ENCODE results near the gene STAT5B. TPM values are rescaled to one million over a fixed set of nuclear protein-coding genes. Genes with fewer than 3 reads are reported as not detected.

STAT5B gene
- total RNA-seq, 4 donors from 2014 or later, result 72.1 to 187 (median 144) TPM

DNA sequence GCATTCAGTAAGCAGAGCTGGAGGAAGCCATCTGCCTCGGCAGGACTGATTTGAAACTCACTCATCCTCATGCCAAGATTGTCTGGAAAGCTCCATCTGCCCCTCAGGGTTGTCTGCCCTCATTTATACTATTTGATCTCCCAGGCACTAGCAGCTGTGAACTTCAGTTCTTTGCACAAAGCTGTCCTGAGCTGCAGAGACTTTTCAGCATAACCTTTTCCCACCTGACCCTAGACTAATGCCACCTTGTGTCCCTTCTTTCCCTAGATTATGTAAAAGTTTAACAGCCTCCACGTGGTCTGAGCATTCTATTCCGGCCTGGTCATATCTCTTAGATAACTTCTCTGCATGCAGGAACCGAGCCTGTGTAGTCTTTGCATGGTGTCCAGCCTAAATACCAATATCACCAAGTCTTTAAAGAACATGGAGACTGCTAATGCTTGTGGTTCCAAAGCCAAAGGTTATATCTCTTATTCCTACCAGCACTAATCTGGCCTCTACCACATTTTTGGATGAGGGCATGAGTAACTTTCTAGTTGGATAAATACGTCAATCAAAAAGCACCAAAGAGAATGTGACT, 41.2 kb upstream of the STAT5B start:
- intact Hi-C loops (cut with DNase I; ENCODE audit: low total_unique reads), result no loop called here
- Histone ChIP-seq H3K27me3 (no peaks in the 10 kb centered on the region), H3K4me3 (no peak overlapping the region), H3K36me3 (no peaks in the 10 kb centered on the region), H3K9me3 (no peaks in the 10 kb centered on the region), H3K27ac (no peak overlapping the region), H3K4me1 (peaks cover 0 to 3% of the 10 kb centered on the region in 2 donors)
- DNase-seq, result no peak
- TF ChIP-seq, protein P1, sequence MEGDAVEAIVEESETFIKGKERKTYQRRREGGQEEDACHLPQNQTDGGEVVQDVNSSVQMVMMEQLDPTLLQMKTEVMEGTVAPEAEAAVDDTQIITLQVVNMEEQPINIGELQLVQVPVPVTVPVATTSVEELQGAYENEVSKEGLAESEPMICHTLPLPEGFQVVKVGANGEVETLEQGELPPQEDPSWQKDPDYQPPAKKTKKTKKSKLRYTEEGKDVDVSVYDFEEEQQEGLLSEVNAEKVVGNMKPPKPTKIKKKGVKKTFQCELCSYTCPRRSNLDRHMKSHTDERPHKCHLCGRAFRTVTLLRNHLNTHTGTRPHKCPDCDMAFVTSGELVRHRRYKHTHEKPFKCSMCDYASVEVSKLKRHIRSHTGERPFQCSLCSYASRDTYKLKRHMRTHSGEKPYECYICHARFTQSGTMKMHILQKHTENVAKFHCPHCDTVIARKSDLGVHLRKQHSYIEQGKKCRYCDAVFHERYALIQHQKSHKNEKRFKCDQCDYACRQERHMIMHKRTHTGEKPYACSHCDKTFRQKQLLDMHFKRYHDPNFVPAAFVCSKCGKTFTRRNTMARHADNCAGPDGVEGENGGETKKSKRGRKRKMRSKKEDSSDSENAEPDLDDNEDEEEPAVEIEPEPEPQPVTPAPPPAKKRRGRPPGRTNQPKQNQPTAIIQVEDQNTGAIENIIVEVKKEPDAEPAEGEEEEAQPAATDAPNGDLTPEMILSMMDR (IDR thresholded peaks at IDR 0.05), result no peak
- TF ChIP-seq POLR2A (IDR thresholded peaks at IDR 0.05), result no peak

DNA sequence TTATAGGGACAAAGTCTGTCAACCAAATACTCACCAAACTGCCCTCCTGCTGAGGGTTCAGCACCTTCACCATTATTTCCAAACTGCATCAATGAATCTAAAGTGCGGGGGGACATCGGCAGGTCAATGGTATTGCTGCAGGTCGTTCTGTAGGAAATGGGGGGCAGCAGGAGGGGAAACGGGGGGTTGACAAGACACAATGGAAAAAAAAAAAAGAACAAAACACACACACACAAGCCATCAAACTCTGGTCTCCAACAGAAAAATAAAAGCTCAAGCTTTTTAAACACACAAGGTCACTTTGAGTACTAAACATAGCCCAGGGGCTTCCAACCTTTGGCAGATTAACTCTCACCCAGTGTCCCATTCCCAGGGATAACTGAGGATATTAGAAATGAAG, 40.6 kb upstream of the STAT5B start:
- H3K4me3 ChIP-seq, result no peak overlapping the region
- H3K27ac ChIP-seq, result no peak overlapping the region
- H3K9me3 ChIP-seq, result no peaks in the 10 kb centered on the region
- intact Hi-C loops (cut with DNase I; ENCODE audit: low total_unique reads), result no loop called here
- no peaks in the 10 kb centered on the region for H3K36me3 ChIP-seq
- DNase-seq, result no peak
- H3K27me3 ChIP-seq, result no peaks in the 10 kb centered on the region
- TF ChIP-seq, protein P1 (IDR thresholded peaks at IDR 0.05), result no peak
- peaks cover 3 to 9% of the 10 kb centered on the region in 2 donors for H3K4me1 ChIP-seq

DNA sequence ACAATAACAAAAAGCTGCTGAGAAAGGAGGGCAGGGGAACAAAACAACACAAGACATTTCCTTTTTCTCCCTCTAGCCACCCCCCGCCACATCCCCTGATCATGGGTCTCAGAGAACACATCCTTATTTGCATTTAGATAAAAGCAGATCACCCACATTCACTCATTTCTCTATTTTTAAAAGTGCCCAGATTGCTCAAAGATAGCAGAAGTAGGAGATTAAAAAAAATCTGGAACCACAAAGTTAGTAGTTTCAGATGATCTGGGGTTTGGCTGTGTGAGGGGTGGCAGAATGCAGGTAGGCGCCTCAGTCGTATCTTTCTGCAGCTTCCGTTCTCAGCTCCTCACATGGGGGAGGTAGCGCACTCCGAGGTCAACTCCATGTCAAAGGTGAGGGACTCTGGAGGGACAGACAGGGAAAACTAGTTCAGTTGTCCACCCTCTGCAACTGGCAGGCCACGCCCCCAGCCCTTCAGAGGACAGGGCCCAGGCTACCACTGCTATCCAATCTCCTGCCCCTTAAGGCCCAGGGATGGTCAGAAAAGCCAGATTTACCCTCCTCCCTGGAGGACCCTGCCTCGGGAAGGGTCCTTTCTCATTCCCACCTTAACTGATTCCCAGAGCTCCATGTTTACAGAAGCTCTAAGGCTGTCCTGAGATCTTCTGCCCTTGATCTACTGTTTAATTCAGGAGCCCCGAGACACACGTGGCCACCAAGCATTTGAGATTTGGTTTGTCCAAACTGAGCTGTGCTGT, 39.4 kb upstream of the STAT5B start:
- Histone ChIP-seq H3K9me3 (no peaks in the 10 kb centered on the region), H3K4me3 (no peak overlapping the region), H3K36me3 (no peaks in the 10 kb centered on the region), H3K4me1 (peaks cover 8 to 10% of the 10 kb centered on the region in 2 donors), H3K27me3 (no peaks in the 10 kb centered on the region), H3K27ac (no peak overlapping the region)
- TF ChIP-seq, protein P1 (IDR thresholded peaks at IDR 0.05), result no peak
- no peak for TF ChIP-seq POLR2A (IDR thresholded peaks at IDR 0.05)
- intact Hi-C loops (cut with DNase I; ENCODE audit: low total_unique reads), result no loop called here
- no peak for DNase-seq

DNA sequence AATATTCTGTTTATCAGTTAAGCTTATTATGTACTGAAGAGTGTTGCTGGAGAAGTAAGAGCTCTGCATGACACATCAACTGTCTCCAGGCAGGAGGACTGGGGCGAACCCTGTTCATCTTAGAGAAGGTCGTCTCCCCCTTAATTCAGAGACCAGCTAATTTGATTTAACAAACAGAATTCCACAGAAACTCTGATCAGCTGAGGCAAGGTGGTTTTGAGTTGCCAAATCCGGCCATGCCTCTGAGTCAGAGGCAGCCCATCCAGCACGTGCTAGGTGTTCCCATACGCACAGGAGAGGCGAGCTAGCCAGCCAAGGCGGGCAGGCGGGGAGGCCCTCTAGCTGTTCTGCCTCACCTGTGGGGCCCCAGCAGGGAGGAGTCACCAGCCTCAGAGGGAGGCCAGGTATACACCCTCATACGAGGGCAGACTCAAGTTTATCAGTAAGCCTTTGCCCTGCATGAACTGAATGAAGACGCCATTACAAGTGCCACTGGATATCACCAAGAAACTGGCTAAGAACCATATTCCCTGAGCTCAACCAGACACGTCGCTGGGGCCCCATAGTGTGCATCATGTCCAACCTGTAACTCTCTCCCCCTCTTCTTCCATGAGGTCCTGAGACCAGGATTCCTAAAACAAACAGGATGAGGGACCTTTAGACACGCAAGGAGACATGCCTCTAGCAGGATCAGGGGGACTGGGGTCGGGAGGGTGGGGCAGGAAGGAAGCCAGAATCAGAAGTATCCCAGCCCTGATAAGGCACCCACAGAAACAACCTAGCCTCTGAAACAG, 37.8 kb upstream of the STAT5B start:
- Histone ChIP-seq H3K4me3 (no peak overlapping the region), H3K27ac (peak overlapping the region in 1 of 2 donors; percentile 1), H3K27me3 (no peaks in the 10 kb centered on the region), H3K36me3 (no peaks in the 10 kb centered on the region), H3K4me1 (peaks cover 10% of the 10 kb centered on the region in 2 donors), H3K9me3 (no peaks in the 10 kb centered on the region)
- intact Hi-C loops (cut with DNase I; ENCODE audit: low total_unique reads), result no loop called here
- TF ChIP-seq, protein P1 (IDR thresholded peaks at IDR 0.05), result no peak
- no peak for TF ChIP-seq POLR2A (IDR thresholded peaks at IDR 0.05)
- DNase-seq, result no peak

DNA sequence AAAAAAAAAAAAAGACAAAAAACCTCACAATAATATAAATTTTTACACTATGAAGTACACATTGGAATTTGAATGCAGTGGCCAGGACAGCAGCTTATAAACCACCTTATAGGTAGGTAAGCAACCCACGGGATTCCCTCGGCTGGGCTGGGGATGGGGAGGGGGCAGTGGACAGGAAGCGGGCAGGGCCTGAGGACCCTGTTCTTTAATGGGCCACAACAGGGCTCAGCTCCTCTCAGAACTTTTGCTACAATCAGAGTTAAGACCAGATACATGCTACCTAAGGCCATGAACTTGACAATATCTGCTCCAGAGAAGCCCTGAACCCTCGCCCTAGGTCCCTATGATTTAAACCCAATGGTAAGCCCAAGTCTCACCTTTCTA, 37.2 kb upstream of the STAT5B start:
- TF ChIP-seq, protein P1 (IDR thresholded peaks at IDR 0.05), result no peak
- no peak for TF ChIP-seq POLR2A (IDR thresholded peaks at IDR 0.05)
- no peak for DNase-seq
- no peaks in the 10 kb centered on the region for H3K36me3 ChIP-seq
- no peak overlapping the region for H3K27ac ChIP-seq
- H3K9me3 ChIP-seq, result no peaks in the 10 kb centered on the region
- peaks cover 10% of the 10 kb centered on the region in 2 donors for H3K4me1 ChIP-seq
- intact Hi-C loops (cut with DNase I; ENCODE audit: low total_unique reads), result no loop called here
- H3K4me3 ChIP-seq, result no peak overlapping the region
- no peaks in the 10 kb centered on the region for H3K27me3 ChIP-seq
